Colonic mucosa (tissue), 4 donors: ENCODE measurements around the gene GRM3. TPM values are rescaled to one million over a fixed set of nuclear protein-coding genes. Genes with fewer than 3 reads are reported as not detected.

ENCODE experiments used
- DNase-seq: peaks from one replicate; pipeline ENCODE4 v3.0.0-alpha.2; 2020
- H3K27ac ChIP-seq: fragments of 200-600 bp; one replicate; pipeline ENCODE4 v1.8.0; 2021
- H3K27me3 ChIP-seq: fragments of 200-600 bp; one replicate; pipeline ENCODE4 v1.8.0; 2021
- H3K36me3 ChIP-seq: fragments of 200-600 bp; one replicate; pipeline ENCODE4 v1.8.0; 2021
- H3K4me1 ChIP-seq: fragments of 200-600 bp; one replicate; pipeline ENCODE4 v1.8.0; 2021; ENCODE audit warnings: mild to moderate bottlenecking
- H3K4me3 ChIP-seq: fragments of 200-600 bp; one replicate; pipeline ENCODE4 v1.8.0; 2021
- H3K9ac ChIP-seq, 2 donors: one replicate each; pipeline ENCODE4 v1.7.0; 2013; ENCODE audit warnings: control low read depth in 2 of 2, low read depth in 2 of 2, low read length in 2 of 2
- H3K9me3 ChIP-seq: fragments of 200-600 bp; one replicate; pipeline ENCODE4 v1.8.0; 2021
- CTCF ChIP-seq: fragments of 200-600 bp; IDR thresholded peaks from one replicate; pipeline ENCODE4 v1.8.0; 2022; ENCODE audit warnings: antibody characterized with exemption, mild to moderate bottlenecking
- intact Hi-C: fragments of 100-400 bp; cut with DNase I; formaldehyde crosslinking; loops from one replicate; pipeline ENCODE4 v1.14.1; 2022
- total RNA-seq, 2 donors: library from RNA; stranded (reverse); fragmentation: NEBNext Ultra II Directional in 1 of 2; extraction: Animal tissue kit (Norgen Biotek cat#: 25700) in 1 of 2; gene quantifications; one replicate each; pipeline ENCODE4 v1.2.1, GENCODE V29; 2021
- donor health status: healthy.
- donor health status: DM: no; HTN: no; CAD: no.
- donor health status: DM: no; HTN: no; CAD: no.

GRM3 gene
- total RNA-seq, 2 donors from 2014 or later: not detected

GRCh38 chr7:86706406-86706805 is 62.7 kb downstream of the GRM3 start:
- Histone ChIP-seq H3K4me1 (no peaks in the 10 kb centered on the region), H3K4me3 (no peak overlapping the region), H3K9me3 (no peaks in the 10 kb centered on the region), H3K27ac (no peak overlapping the region), H3K36me3 (no peaks in the 10 kb centered on the region), H3K27me3 (no peaks in the 10 kb centered on the region), H3K9ac (no peak overlapping the region)
- no peak for DNase-seq
- TF ChIP-seq CTCF: no peak
- intact Hi-C loops: no loop called here

GRCh38 chr7:86708031-86708680 is 64.4 kb downstream of the GRM3 start:
- intact Hi-C loops: no loop called here
- no peak for DNase-seq
- no peak for TF ChIP-seq CTCF

DNA sequence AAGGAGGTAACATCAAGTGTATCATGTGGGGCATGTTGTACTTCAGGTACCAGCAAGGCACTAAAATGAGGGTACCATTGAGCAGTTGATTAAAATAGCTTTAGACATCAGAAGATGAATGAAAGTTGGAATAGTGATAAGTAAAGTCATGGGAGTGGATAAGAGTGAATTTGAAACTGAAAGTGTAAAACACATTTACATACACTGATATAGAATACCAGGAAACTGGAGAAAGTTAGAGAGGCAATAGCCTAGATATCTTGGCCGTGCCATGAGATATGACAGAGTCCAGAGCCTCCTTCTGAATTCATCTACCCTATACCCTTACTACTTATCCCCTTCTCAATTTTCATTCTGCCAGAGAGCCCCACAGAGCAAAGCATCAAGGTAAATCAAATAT is 76.6 kb downstream of the GRM3 start:
- no peaks in the 10 kb centered on the region for H3K27me3 ChIP-seq
- DNase-seq: no peak
- H3K4me3 ChIP-seq: no peak overlapping the region
- H3K36me3 ChIP-seq: no peaks in the 10 kb centered on the region
- H3K9ac ChIP-seq: no peak overlapping the region
- TF ChIP-seq CTCF: no peak
- no peaks in the 10 kb centered on the region for H3K9me3 ChIP-seq
- H3K27ac ChIP-seq: no peak overlapping the region
- H3K4me1 ChIP-seq: no peaks in the 10 kb centered on the region
- intact Hi-C loops: no loop called here

More at GRCh38 chr7:86708031-86708680, 64.4 kb downstream of the GRM3 start:
- Histone ChIP-seq H3K9ac (no peak overlapping the region), H3K4me3 (no peak overlapping the region), H3K27ac (no peak overlapping the region), H3K9me3 (no peaks in the 10 kb centered on the region), H3K36me3 (no peaks in the 10 kb centered on the region), H3K4me1 (no peaks in the 10 kb centered on the region), H3K27me3 (no peaks in the 10 kb centered on the region)

GRCh38 chr7:86733783-86734182 is 90.1 kb downstream of the GRM3 start:
- Histone ChIP-seq H3K9ac (no peak overlapping the region), H3K27me3 (no peaks in the 10 kb centered on the region), H3K9me3 (no peaks in the 10 kb centered on the region), H3K36me3 (no peaks in the 10 kb centered on the region), H3K4me3 (no peak overlapping the region), H3K27ac (no peak overlapping the region), H3K4me1 (no peaks in the 10 kb centered on the region)
- TF ChIP-seq CTCF: no peak
- DNase-seq: no peak
- intact Hi-C loops: no loop called here

GRCh38 chr7:86745013-86745745 is 101.5 kb downstream of the GRM3 start:
- Histone ChIP-seq H3K4me3 (no peak overlapping the region), H3K27ac (no peak overlapping the region), H3K36me3 (no peaks in the 10 kb centered on the region), H3K9me3 (no peaks in the 10 kb centered on the region), H3K4me1 (no peaks in the 10 kb centered on the region), H3K9ac (no peak overlapping the region), H3K27me3 (no peaks in the 10 kb centered on the region)
- intact Hi-C loops: no loop called here
- DNase-seq: no peak
- no peak for TF ChIP-seq CTCF
